Peyer's patch (tissue), 4 donors: ENCODE results near the gene MACROD2.

Source experiments
- POLR2A ChIP-seq, 2 donors: fragments of 450-650 bp; IDR thresholded peaks; one replicate each; pipeline ENCODE4 v1.5.1; 2017; ENCODE audit warnings: antibody characterized with exemption in 2 of 2, mild to moderate bottlenecking in 2 of 2, moderate library complexity in 2 of 2
- TF ChIP-seq, protein P1 (sequence below), 6 experiments: fragments of 450-650 bp in 4 of 6; fragments of 200-600 bp in 2 of 6; sonication (generic) in 1 of 6; IDR thresholded peaks; one replicate each; pipeline ENCODE4 v1.5.1; 2017 to 2019; ENCODE audit warnings: antibody characterized with exemption in 6 of 6, mild to moderate bottlenecking in 3 of 6, moderate library complexity in 1 of 6

DNA sequence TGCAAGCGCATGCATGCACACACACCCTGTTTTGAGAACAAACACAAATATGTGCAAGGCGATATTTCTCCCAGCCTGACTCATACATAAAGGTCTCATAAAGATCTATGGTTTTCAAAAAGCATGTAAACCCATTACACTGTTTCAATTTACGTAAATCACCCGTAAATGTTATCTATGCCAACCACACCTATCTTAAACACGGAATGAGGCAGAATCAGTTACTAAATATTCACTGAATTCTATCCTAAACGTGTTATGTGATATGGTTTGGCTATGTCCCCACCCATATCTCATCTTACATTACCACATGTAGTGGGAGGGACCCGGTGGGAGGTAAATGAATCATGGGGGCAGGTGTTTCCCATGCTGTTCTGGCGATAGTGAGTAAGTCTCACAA, 1956.3 kb downstream of the MACROD2 start:
- TF ChIP-seq, protein P1, sequence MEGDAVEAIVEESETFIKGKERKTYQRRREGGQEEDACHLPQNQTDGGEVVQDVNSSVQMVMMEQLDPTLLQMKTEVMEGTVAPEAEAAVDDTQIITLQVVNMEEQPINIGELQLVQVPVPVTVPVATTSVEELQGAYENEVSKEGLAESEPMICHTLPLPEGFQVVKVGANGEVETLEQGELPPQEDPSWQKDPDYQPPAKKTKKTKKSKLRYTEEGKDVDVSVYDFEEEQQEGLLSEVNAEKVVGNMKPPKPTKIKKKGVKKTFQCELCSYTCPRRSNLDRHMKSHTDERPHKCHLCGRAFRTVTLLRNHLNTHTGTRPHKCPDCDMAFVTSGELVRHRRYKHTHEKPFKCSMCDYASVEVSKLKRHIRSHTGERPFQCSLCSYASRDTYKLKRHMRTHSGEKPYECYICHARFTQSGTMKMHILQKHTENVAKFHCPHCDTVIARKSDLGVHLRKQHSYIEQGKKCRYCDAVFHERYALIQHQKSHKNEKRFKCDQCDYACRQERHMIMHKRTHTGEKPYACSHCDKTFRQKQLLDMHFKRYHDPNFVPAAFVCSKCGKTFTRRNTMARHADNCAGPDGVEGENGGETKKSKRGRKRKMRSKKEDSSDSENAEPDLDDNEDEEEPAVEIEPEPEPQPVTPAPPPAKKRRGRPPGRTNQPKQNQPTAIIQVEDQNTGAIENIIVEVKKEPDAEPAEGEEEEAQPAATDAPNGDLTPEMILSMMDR (IDR thresholded peaks at IDR 0.05) = no peak
- TF ChIP-seq POLR2A (IDR thresholded peaks at IDR 0.05) = no peak
